IMR-90 (cell line): ENCODE data around the gene ZNF415. TPM values are rescaled to one million over a fixed set of nuclear protein-coding genes. Genes with fewer than 3 reads are reported as not detected.

Experiments
- CTCF ChIP-seq: conservative IDR thresholded peaks from 2 replicates; pipeline ENCODE4 v1.5.1; 2012; ENCODE audit warnings: mild to moderate bottlenecking, low read depth, low read length, improper control_type of control experiment
- FOS ChIP-seq: fragments of 150-350 bp; IDR thresholded peaks from 2 replicates; pipeline ENCODE4 v1.6.1; 2016; ENCODE audit warnings: low read depth, low read length
- NFE2L2 ChIP-seq: fragments of 150-350 bp; IDR thresholded peaks from 2 replicates; pipeline ENCODE4 v1.6.1; 2016; ENCODE audit warnings: low read depth, mild to moderate bottlenecking, low read length
- RCOR1 ChIP-seq: IDR thresholded peaks from 2 replicates; pipeline ENCODE4 v1.6.1; 2012; ENCODE audit warnings: mild to moderate bottlenecking, low read length, improper control_type of control experiment; ENCODE audit not compliant: insufficient replicate concordance
- polyA plus RNA-seq, 3 experiments: library from polyadenylated mRNA; depleted of rRNA; stranded (reverse); fragments of >200 nt; gene quantifications; 2 replicates each; pipeline ENCODE4 v1.2.3, GENCODE V29; 2012; ENCODE audit warnings: low replicate concordance in 1 of 3
- total RNA-seq: library from RNA; depleted of rRNA; stranded (reverse); fragments of >200 nt; gene quantifications from 2 replicates; pipeline ENCODE4 v1.2.3, GENCODE V29; 2012

ZNF415 gene
- total and polyA plus RNA-seq, 2 of the 4 experiments (the other 2 are of a cell fraction) = 4.2 to 7.7 TPM

- no peak for TF ChIP-seq CTCF
- no peak for TF ChIP-seq FOS
- no peak for TF ChIP-seq RCOR1
- no peak for TF ChIP-seq NFE2L2
These were observed 29.2 kb downstream of the ZNF415 start, which contains the start of gene ZNF160 (continued) for GRCh38 chr19:53103234-53104203.
